Fibroblast of lung (primary cell): ENCODE results near the gene ATXN2. TPM values are rescaled to one million over a fixed set of nuclear protein-coding genes. Genes with fewer than 3 reads are reported as not detected.

Experiments
- DNase-seq, 2 donors: peaks; one replicate each; pipeline versions ENCODE4 v3.0.0 to v3.0.0-alpha.2; 2010; ENCODE audit warnings: low read depth in 2 of 2
- H2AFZ ChIP-seq: 2 replicates; pipeline ENCODE4 v1.5.1; 2012; ENCODE audit warnings: low read length, control low read depth, inconsistent platforms
- H3K27ac ChIP-seq: 2 replicates; pipeline ENCODE4 v1.5.1; 2011; ENCODE audit warnings: low read length, control low read depth; ENCODE audit not compliant: insufficient read depth
- H3K27me3 ChIP-seq: 2 replicates; pipeline ENCODE4 v1.5.1; 2011; ENCODE audit warnings: mild to moderate bottlenecking, low read length; ENCODE audit not compliant: control insufficient read depth, insufficient read depth
- H3K36me3 ChIP-seq: 2 replicates; pipeline ENCODE4 v1.5.1; 2011; ENCODE audit warnings: low read length; ENCODE audit not compliant: control insufficient read depth, insufficient read depth
- H3K4me1 ChIP-seq: 2 replicates; pipeline ENCODE4 v1.5.1; 2011; ENCODE audit warnings: low read length; ENCODE audit not compliant: control insufficient read depth, insufficient read depth; ENCODE audit errors: extremely low read depth
- H3K4me2 ChIP-seq: 2 replicates; pipeline ENCODE4 v1.5.1; 2011; ENCODE audit warnings: low read length, control low read depth; ENCODE audit not compliant: insufficient read depth; ENCODE audit errors: extremely low read depth
- H3K4me3 ChIP-seq, 4 experiments: fragments of 200-600 bp in 1 of 4; sonication (generic) in 1 of 4; replicated peaks in 1 of 4; 2 replicates each; pipeline ENCODE4 v1.5.1; 2011 to 2016; ENCODE audit warnings: low read length in 4 of 4, low read depth in 3 of 4, mild to moderate bottlenecking in 3 of 4, control low read depth in 2 of 4, inconsistent platforms in 1 of 4, mixed read lengths in 1 of 4; ENCODE audit not compliant: insufficient read depth in 1 of 4; ENCODE audit errors: control extremely low read depth in 1 of 4
- H3K79me2 ChIP-seq: 2 replicates; pipeline ENCODE4 v1.5.1; 2012; ENCODE audit warnings: mild to moderate bottlenecking, low read length, inconsistent platforms; ENCODE audit not compliant: control insufficient read depth, insufficient read depth
- H3K9ac ChIP-seq: 2 replicates; pipeline ENCODE4 v1.5.1; 2011; ENCODE audit warnings: mild to moderate bottlenecking, low read length, control low read depth; ENCODE audit not compliant: insufficient read depth
- H3K9me3 ChIP-seq: 2 replicates; pipeline ENCODE4 v1.5.1; 2012; ENCODE audit warnings: low read depth, low read length; ENCODE audit not compliant: control insufficient read depth, insufficient read depth
- H4K20me1 ChIP-seq: 2 replicates; pipeline ENCODE4 v1.5.1; 2011; ENCODE audit warnings: low read length; ENCODE audit not compliant: control insufficient read depth, insufficient read depth; ENCODE audit errors: extremely low read depth
- EZH2 ChIP-seq: IDR thresholded peaks from 2 replicates; pipeline ENCODE4 v1.5.1; 2012; ENCODE audit warnings: low read length, control low read depth, mild to moderate bottlenecking; ENCODE audit errors: missing control alignments
- polyA plus RNA-seq, 2 donors: library from polyadenylated mRNA; depleted of rRNA in 1 of 2; stranded (reverse) in 1 of 2; unstranded in 1 of 2; fragments of >200 nt; gene quantifications; 2 replicates each; pipeline ENCODE4 v1.2.1, GENCODE V29; 2011 to 2012; ENCODE audit warnings: missing spikeins in 1 of 2
- total RNA-seq: library from RNA; depleted of rRNA; stranded (reverse); fragments of >200 nt; gene quantifications from 2 replicates; pipeline ENCODE4 v1.2.1, GENCODE V29; 2014
- TF ChIP-seq, protein P1 (sequence below), 2 donors: IDR thresholded peaks in 1 of 2; conservative IDR thresholded peaks in 1 of 2; 1 replicate in 1 of 2; 2 replicates in 1 of 2; pipeline ENCODE4 v1.5.1; 2011 to 2012; ENCODE audit warnings: low read length in 2 of 2, control low read depth in 1 of 2, inconsistent platforms in 1 of 2, low read depth in 1 of 2, mild to moderate bottlenecking in 1 of 2

The ATXN2 gene
- total and polyA plus RNA-seq, 2 donors (not counting 1 experiment from before 2014, with no cell fraction given), result 25.9 to 31.2 TPM

- no peaks in the 10 kb centered on the region for H3K27me3 ChIP-seq
- no peak overlapping the region for H3K4me3 ChIP-seq
- DNase-seq, result peak; percentile 37 to 69
- H3K4me1 ChIP-seq, result peaks cover 2% of the 10 kb centered on the region
- H2AFZ ChIP-seq, result no peak overlapping the region
- no peak for TF ChIP-seq EZH2
- TF ChIP-seq, protein P1, sequence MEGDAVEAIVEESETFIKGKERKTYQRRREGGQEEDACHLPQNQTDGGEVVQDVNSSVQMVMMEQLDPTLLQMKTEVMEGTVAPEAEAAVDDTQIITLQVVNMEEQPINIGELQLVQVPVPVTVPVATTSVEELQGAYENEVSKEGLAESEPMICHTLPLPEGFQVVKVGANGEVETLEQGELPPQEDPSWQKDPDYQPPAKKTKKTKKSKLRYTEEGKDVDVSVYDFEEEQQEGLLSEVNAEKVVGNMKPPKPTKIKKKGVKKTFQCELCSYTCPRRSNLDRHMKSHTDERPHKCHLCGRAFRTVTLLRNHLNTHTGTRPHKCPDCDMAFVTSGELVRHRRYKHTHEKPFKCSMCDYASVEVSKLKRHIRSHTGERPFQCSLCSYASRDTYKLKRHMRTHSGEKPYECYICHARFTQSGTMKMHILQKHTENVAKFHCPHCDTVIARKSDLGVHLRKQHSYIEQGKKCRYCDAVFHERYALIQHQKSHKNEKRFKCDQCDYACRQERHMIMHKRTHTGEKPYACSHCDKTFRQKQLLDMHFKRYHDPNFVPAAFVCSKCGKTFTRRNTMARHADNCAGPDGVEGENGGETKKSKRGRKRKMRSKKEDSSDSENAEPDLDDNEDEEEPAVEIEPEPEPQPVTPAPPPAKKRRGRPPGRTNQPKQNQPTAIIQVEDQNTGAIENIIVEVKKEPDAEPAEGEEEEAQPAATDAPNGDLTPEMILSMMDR (conservative IDR thresholded peaks at IDR 0.05 in 1 of 2, IDR thresholded peaks at IDR 0.05 in 1 of 2; ENCODE audit: low read depth in 1 of 2, low read length in 2 of 2), result peak; percentile 78 to 80
- H3K27ac ChIP-seq, result no peak overlapping the region
- H3K36me3 ChIP-seq, result peaks cover 39% of the 10 kb centered on the region
- no peaks in the 10 kb centered on the region for H4K20me1 ChIP-seq
- no peak overlapping the region for H3K4me2 ChIP-seq
- no peak overlapping the region for H3K9ac ChIP-seq
- H3K9me3 ChIP-seq, result no peaks in the 10 kb centered on the region
- H3K79me2 ChIP-seq, result peaks cover 10% of the 10 kb centered on the region
Observed at GRCh38 chr12:111451649-111452129, 147.4 kb downstream of the ATXN2 start.

- Histone ChIP-seq H3K36me3 (peaks cover 38% of the 10 kb centered on the region), H2AFZ (no peak overlapping the region), H4K20me1 (no peaks in the 10 kb centered on the region), H3K4me2 (no peak overlapping the region), H3K4me3 (no peak overlapping the region), H3K79me2 (peaks cover 14% of the 10 kb centered on the region), H3K27ac (no peak overlapping the region), H3K27me3 (no peaks in the 10 kb centered on the region), H3K9ac (no peak overlapping the region), H3K9me3 (no peaks in the 10 kb centered on the region), H3K4me1 (peaks cover 5% of the 10 kb centered on the region)
- no peak for TF ChIP-seq EZH2
- TF ChIP-seq, protein P1 (conservative IDR thresholded peaks at IDR 0.05 in 1 of 2, IDR thresholded peaks at IDR 0.05 in 1 of 2; ENCODE audit: low read depth in 1 of 2, low read length in 2 of 2), result no peak
- no peak for DNase-seq
Observed at GRCh38 chr12:111451232-111451631, 147.9 kb downstream of the ATXN2 start.

DNA sequence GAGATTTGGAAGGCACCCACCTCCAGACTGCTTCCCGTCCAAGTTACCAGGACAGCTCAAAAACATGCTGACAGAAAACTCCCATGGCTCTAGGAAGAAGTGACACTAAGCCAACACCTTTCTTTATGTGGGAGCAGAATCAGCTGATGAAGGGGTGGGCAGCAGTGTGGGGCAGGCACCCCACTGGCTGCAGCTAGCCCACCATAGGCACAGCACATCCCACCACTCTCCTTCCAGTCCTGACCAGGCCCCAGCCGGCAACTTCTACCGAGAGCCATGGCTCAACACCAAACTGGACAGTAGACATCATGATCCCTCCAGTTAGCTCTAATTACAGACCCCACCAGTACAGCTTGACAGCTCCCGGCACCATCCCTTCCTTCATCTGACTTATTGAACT, 148.4 kb downstream of the ATXN2 start:
- DNase-seq, result no peak
- H2AFZ ChIP-seq, result no peak overlapping the region
- no peaks in the 10 kb centered on the region for H3K27me3 ChIP-seq
- peaks cover 38% of the 10 kb centered on the region for H3K36me3 ChIP-seq
- H3K4me3 ChIP-seq, result no peak overlapping the region
- H3K79me2 ChIP-seq, result peaks cover 19% of the 10 kb centered on the region
- H3K4me2 ChIP-seq, result no peak overlapping the region
- H3K9ac ChIP-seq, result no peak overlapping the region
- no peak overlapping the region for H3K27ac ChIP-seq
- H3K4me1 ChIP-seq, result peaks cover 9% of the 10 kb centered on the region
- H3K9me3 ChIP-seq, result no peaks in the 10 kb centered on the region
- peaks cover 1% of the 10 kb centered on the region for H4K20me1 ChIP-seq
- TF ChIP-seq, protein P1 (conservative IDR thresholded peaks at IDR 0.05 in 1 of 2, IDR thresholded peaks at IDR 0.05 in 1 of 2; ENCODE audit: low read depth in 1 of 2, low read length in 2 of 2), result no peak
- no peak for TF ChIP-seq EZH2
